ENCODE measurements around the gene MIF. TPM values are rescaled to one million over a fixed set of nuclear protein-coding genes. Genes with fewer than 3 reads are reported as not detected.
A peak's percentile ranks its signal among the peaks of the same experiment; 100 is the strongest.

MIF gene
- total RNA-seq, 5 donors from 2014 or later (not counting 1 experiment from before 2014, with no cell fraction given), result 182 to 334 (median 289) TPM

DNA sequence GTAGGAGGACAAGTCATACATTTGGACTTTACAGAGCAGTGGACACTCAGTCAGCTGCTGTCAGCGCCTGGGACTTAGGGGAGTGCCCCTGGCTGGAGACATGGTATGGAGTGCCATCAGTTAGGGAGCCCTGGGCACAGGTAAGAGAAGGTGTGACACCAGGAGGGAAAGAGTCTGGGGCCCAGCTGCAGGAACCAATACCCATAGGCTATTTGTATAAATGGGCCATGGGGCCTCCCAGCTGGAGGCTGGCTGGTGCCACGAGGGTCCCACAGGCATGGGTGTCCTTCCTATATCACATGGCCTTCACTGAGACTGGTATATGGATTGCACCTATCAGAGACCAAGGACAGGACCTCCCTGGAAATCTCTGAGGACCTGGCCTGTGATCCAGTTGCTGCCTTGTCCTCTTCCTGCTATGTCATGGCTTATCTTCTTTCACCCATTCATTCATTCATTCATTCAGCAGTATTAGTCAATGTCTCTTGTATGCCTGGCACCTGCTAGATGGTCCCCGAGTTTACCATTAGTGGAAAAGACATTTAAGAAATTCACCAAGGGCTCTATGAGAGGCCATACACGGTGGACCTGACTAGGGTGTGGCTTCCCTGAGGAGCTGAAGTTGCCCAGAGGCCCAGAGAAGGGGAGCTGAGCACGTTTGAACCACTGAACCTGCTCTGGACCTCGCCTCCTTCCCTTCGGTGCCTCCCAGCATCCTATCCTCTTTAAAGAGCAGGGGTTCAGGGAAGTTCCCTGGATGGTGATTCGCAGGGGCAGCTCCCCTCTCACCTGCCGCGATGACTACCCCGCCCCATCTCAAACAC lies 850 bp upstream of the MIF start:
- Histone ChIP-seq H3K27me3 (replicated peaks in 1 of 2; ENCODE audit: control insufficient read depth in 2 of 2, extremely low read depth in 1 of 2, insufficient read depth in 2 of 2, low read length in 1 of 2) (no peaks in the 10 kb centered on the region), H3K36me3 (ENCODE audit: control insufficient read depth in 2 of 2, extremely low read depth in 1 of 2, insufficient read depth in 1 of 2, low read length in 1 of 2) (peaks cover 3 to 27% of the 10 kb centered on the region in 2 donors), H3K4me1 (ENCODE audit: control insufficient read depth in 1 of 2, extremely low read depth in 1 of 2, insufficient read depth in 2 of 2, low read length in 2 of 2) (peaks cover 4 to 32% of the 10 kb centered on the region in 2 experiments), H3K27ac (ENCODE audit: low read length) (peak overlapping the region; percentile 95), H3K4me3 (ENCODE audit: control insufficient read depth in 1 of 2, extremely low read depth in 1 of 2, low read length in 1 of 2) (peak overlapping the region; percentile 77 to 92), H3K9me3 (no peaks in the 10 kb centered on the region)
- Mint-ChIP-seq H3K27me3 (no peaks in the 10 kb centered on the region), H3K9me3 (no peaks in the 10 kb centered on the region), H3K36me3 (peaks cover 12% of the 10 kb centered on the region), H3K4me3 (peak overlapping the region; percentile 91 to 92 (median 92)), H3K4me1 (peaks cover 20 to 33% (median 25%) of the 10 kb centered on the region in 3 donors), H3K27ac (peak overlapping the region; percentile 95 to 97)
- CTCF ChIA-PET, result interaction anchor here in 1 of 2 donors (1.1 to 2.1 kb wide), 3 partner anchors 20 to 117 kb away, joined by 3 to 15 read pairs (median 14); partner anchors contain the start of gene SLC2A11
- WGBS (ENCODE audit: insufficient coverage), result 48% methylated on average over 7 of the region's 11 CpGs
- DNase-seq (no peak), ATAC-seq (replicated peaks in 1 of 4) (no peak)
- POLR2A ChIA-PET, result interaction anchor here (1.1 to 1.9 kb wide), 2 partner anchors 20 to 36 kb away, joined by 3 to 12 read pairs; partner anchors contain the start of gene SLC2A11 (in 1 of the 2)

DNA sequence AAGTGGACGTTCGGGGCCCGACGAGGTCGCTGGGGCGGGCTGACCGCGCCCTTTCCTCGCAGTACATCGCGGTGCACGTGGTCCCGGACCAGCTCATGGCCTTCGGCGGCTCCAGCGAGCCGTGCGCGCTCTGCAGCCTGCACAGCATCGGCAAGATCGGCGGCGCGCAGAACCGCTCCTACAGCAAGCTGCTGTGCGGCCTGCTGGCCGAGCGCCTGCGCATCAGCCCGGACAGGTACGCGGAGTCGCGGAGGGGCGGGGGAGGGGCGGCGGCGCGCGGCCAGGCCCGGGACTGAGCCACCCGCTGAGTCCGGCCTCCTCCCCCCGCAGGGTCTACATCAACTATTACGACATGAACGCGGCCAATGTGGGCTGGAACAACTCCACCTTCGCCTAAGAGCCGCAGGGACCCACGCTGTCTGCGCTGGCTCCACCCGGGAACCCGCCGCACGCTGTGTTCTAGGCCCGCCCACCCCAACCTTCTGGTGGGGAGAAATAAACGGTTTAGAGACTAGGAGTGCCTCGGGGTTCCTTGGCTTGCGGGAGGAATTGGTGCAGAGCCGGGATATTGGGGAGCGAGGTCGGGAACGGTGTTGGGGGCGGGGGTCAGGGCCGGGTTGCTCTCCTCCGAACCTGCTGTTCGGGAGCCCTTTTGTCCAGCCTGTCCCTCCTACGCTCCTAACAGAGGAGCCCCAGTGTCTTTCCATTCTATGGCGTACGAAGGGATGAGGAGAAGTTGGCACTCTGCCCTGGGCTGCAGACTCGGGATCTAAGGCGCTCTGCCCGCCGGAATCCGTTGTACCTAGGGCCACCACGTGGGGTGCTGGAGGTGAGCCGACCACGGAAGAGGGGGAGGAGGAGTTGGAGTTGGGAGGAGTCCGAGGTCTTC lies 771 bp downstream of the MIF start:
- H3K4me3 Mint-ChIP-seq, result peak overlapping the region; percentile 91 to 92 (median 92)
- Histone ChIP-seq H3K4me3 (ENCODE audit: control insufficient read depth in 1 of 2, extremely low read depth in 1 of 2, low read length in 1 of 2) (peak overlapping the region; percentile 77 to 92), H3K4me1 (ENCODE audit: control insufficient read depth in 1 of 2, extremely low read depth in 1 of 2, insufficient read depth in 2 of 2, low read length in 2 of 2) (peaks cover 4 to 32% of the 10 kb centered on the region in 2 experiments), H3K27ac (ENCODE audit: low read length) (peak overlapping the region; percentile 95), H3K27me3 (replicated peaks in 1 of 2; ENCODE audit: control insufficient read depth in 2 of 2, extremely low read depth in 1 of 2, insufficient read depth in 2 of 2, low read length in 1 of 2) (no peaks in the 10 kb centered on the region), H3K36me3 (ENCODE audit: control insufficient read depth in 2 of 2, extremely low read depth in 1 of 2, insufficient read depth in 1 of 2, low read length in 1 of 2) (peaks cover 3 to 30% of the 10 kb centered on the region in 2 donors), H3K9me3 (no peaks in the 10 kb centered on the region)
- H3K36me3 Mint-ChIP-seq, result peaks cover 15% of the 10 kb centered on the region
- H3K4me1 Mint-ChIP-seq, result peaks cover 20 to 33% (median 25%) of the 10 kb centered on the region in 3 donors
- CTCF ChIA-PET, result interaction anchor here in 1 of 2 donors (0.5 to 2.1 kb wide), 5 partner anchors 13 to 118 kb away, joined by 3 to 15 read pairs (median 5); partner anchors contain the start of gene SLC2A11
- ATAC-seq (replicated peaks in 1 of 4) (peak; percentile 35 to 41 (median 38)), DNase-seq (peak in 34 of 35 experiments; percentile 20 to 72 (median 41))
- WGBS (ENCODE audit: insufficient coverage), result under 1% methylated on average over 57 of the region's 79 CpGs
- POLR2A ChIA-PET, result interaction anchor here (0.6 to 1.9 kb wide), 2 partner anchors 19 to 31 kb away, joined by 3 to 12 read pairs; no protein-coding TSS in a partner anchor
- peak overlapping the region; percentile 83 to 97 for H3K27ac Mint-ChIP-seq
- peaks cover 0 to 3% (median 0%) of the 10 kb centered on the region in 3 donors for H3K9me3 Mint-ChIP-seq
- no peaks in the 10 kb centered on the region for H3K27me3 Mint-ChIP-seq

DNA sequence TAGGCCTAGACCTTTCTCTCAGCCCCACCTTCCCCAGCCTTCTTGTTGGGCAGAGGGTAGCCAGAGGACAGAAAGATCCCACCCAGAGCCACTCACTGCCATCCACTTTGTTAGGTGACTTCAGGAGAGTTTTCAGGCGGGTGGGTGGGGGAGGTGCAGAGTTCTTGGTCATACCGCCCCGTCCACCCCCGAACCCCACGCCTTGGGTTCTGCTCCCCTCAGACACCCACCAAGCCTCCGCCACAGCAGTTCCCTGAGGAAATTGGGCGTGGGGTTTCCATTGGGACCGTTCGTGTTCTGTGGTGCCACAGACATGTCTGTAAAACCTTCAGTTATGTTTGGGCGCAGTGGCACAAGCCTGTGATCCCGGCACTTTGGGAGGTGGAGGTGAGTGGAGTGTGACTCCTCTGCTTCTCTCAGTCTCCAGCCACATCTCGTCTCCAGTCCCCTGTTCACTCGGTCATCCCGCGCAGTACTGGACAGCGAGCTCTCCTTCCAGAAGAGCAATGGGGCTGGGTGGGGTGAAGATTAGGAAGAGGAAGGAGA lies 1.5 kb downstream of the MIF start:
- peak overlapping the region; percentile 79 to 84 for H3K27ac Mint-ChIP-seq
- peaks cover 20 to 33% (median 25%) of the 10 kb centered on the region in 3 donors for H3K4me1 Mint-ChIP-seq
- ATAC-seq (replicated peaks in 1 of 4) (no peak), DNase-seq (no peak)
- peaks cover 15% of the 10 kb centered on the region for H3K36me3 Mint-ChIP-seq
- H3K4me3 Mint-ChIP-seq, result peak overlapping the region; percentile 91 to 92 (median 92)
- Histone ChIP-seq H3K4me3 (ENCODE audit: control insufficient read depth in 1 of 2, extremely low read depth in 1 of 2, low read length in 1 of 2) (peak overlapping the region; percentile 77 to 92), H3K27me3 (replicated peaks in 1 of 2; ENCODE audit: control insufficient read depth in 2 of 2, extremely low read depth in 1 of 2, insufficient read depth in 2 of 2, low read length in 1 of 2) (no peaks in the 10 kb centered on the region), H3K27ac (ENCODE audit: low read length) (no peak overlapping the region), H3K9me3 (no peaks in the 10 kb centered on the region), H3K4me1 (ENCODE audit: control insufficient read depth in 1 of 2, extremely low read depth in 1 of 2, insufficient read depth in 2 of 2, low read length in 2 of 2) (peaks cover 4 to 32% of the 10 kb centered on the region in 2 experiments), H3K36me3 (ENCODE audit: control insufficient read depth in 2 of 2, extremely low read depth in 1 of 2, insufficient read depth in 1 of 2, low read length in 1 of 2) (peaks cover 3 to 30% of the 10 kb centered on the region in 2 donors)
- ChIA-PET POLR2A (no interaction called here), CTCF (no interaction called here)
- 94% methylated on average over 9 of the region's 16 CpGs for WGBS (ENCODE audit: insufficient coverage)
- no peaks in the 10 kb centered on the region for H3K27me3 Mint-ChIP-seq
- H3K9me3 Mint-ChIP-seq, result peaks cover 2 to 3% (median 2%) of the 10 kb centered on the region in 3 donors

DNA sequence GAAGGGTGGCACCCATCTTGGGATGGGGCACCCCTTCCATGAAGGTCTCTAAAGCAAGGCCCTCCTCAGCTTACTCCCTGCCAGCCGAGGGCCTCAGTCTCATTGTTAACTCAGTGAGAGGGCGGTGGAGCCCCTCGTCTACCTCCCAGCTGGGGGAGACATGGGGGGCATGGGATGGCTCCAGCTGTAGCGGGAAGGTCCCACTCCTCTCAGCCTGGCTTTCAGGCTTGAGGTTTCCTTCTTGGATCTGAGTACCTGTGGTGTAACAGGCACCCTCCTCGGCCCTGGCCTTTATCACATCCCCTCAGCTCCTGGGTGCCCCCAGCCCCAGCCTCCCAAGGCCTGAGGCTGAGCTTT lies 2.0 kb downstream of the MIF start:
- WGBS (ENCODE audit: insufficient coverage), result 91% methylated on average over 1 of the region's 5 CpGs
- Histone ChIP-seq H3K27ac (ENCODE audit: low read length) (no peak overlapping the region), H3K4me1 (ENCODE audit: control insufficient read depth in 1 of 2, extremely low read depth in 1 of 2, insufficient read depth in 2 of 2, low read length in 2 of 2) (peaks cover 4 to 32% of the 10 kb centered on the region in 2 experiments), H3K36me3 (ENCODE audit: control insufficient read depth in 2 of 2, extremely low read depth in 1 of 2, insufficient read depth in 1 of 2, low read length in 1 of 2) (peaks cover 3 to 30% of the 10 kb centered on the region in 2 donors), H3K27me3 (replicated peaks in 1 of 2; ENCODE audit: control insufficient read depth in 2 of 2, extremely low read depth in 1 of 2, insufficient read depth in 2 of 2, low read length in 1 of 2) (no peaks in the 10 kb centered on the region), H3K4me3 (ENCODE audit: control insufficient read depth in 1 of 2, extremely low read depth in 1 of 2, low read length in 1 of 2) (no peak overlapping the region), H3K9me3 (no peaks in the 10 kb centered on the region)
- ChIA-PET POLR2A (no interaction called here), CTCF (interaction anchor here in 1 of 2 donors (0.6 kb wide), 1 partner anchor 37 kb away, joined by 5 read pairs; no protein-coding TSS in a partner anchor)
- Mint-ChIP-seq H3K27me3 (no peaks in the 10 kb centered on the region), H3K9me3 (peaks cover 3 to 4% (median 3%) of the 10 kb centered on the region in 3 donors), H3K27ac (peak overlapping the region in 1 of 2 donors; percentile 84), H3K4me1 (peaks cover 20 to 33% (median 25%) of the 10 kb centered on the region in 3 donors), H3K4me3 (peak overlapping the region; percentile 91 to 92 (median 92)), H3K36me3 (peaks cover 15% of the 10 kb centered on the region)
- DNase-seq (no peak), ATAC-seq (replicated peaks in 1 of 4) (no peak)

DNA sequence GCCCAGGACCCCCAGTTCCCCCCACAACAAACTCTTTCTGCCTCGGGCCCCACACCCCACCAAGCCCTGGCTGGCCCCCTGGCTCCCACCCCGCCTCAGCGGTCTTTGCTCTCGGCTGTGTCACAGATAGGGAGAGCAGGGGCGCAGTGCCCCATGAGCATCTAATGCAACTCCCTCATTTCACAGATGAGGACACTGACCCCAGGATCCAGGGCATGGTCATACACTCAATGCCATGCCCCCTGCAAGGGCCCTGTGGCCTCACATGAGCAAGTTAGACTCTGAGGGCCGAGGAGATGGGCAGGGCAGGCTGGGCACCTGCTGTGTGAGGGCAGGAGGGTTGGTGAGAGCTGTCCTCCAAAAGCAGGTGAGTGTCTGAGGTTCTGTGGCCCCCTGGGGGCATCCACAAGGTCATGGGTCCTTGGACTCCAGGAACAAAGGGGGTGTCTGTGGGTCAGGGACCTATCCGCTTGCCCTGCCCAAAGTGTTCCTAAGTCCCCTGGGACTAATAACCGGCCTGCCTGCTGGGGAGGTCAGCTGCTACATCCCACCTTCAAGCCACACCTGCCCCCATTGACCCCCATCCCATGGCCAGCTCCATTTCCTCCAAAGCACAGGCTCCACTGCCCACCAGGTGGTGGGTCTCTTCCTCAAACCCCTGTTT lies 2.5 kb downstream of the MIF start:
- ChIA-PET CTCF (interaction anchor here in 1 of 2 donors (0.6 kb wide), 1 partner anchor 38 kb away, joined by 5 read pairs; no protein-coding TSS in a partner anchor), POLR2A (no interaction called here)
- Histone ChIP-seq H3K4me3 (ENCODE audit: control insufficient read depth in 1 of 2, extremely low read depth in 1 of 2, low read length in 1 of 2) (no peak overlapping the region), H3K4me1 (ENCODE audit: control insufficient read depth in 1 of 2, extremely low read depth in 1 of 2, insufficient read depth in 2 of 2, low read length in 2 of 2) (peaks cover 4 to 32% of the 10 kb centered on the region in 2 experiments), H3K27me3 (replicated peaks in 1 of 2; ENCODE audit: control insufficient read depth in 2 of 2, extremely low read depth in 1 of 2, insufficient read depth in 2 of 2, low read length in 1 of 2) (no peaks in the 10 kb centered on the region), H3K27ac (ENCODE audit: low read length) (no peak overlapping the region), H3K9me3 (no peaks in the 10 kb centered on the region), H3K36me3 (ENCODE audit: control insufficient read depth in 2 of 2, extremely low read depth in 1 of 2, insufficient read depth in 1 of 2, low read length in 1 of 2) (peaks cover 3 to 30% of the 10 kb centered on the region in 2 donors)
- peaks cover 3 to 4% (median 3%) of the 10 kb centered on the region in 3 donors for H3K9me3 Mint-ChIP-seq
- ATAC-seq (replicated peaks in 1 of 4) (no peak), DNase-seq (no peak)
- no peaks in the 10 kb centered on the region for H3K27me3 Mint-ChIP-seq
- peaks cover 20 to 33% (median 25%) of the 10 kb centered on the region in 3 donors for H3K4me1 Mint-ChIP-seq
- WGBS (ENCODE audit: insufficient coverage), result 85% methylated on average over 8 of the region's 8 CpGs
- H3K27ac Mint-ChIP-seq, result peak overlapping the region in 1 of 2 donors; percentile 28
- H3K4me3 Mint-ChIP-seq, result peak overlapping the region; percentile 49 to 91 (median 51)
- H3K36me3 Mint-ChIP-seq, result peaks cover 15% of the 10 kb centered on the region

Data from T-cell (primary cell).